Measurements from ENCODE around the gene HNRNPAB.

DNA sequence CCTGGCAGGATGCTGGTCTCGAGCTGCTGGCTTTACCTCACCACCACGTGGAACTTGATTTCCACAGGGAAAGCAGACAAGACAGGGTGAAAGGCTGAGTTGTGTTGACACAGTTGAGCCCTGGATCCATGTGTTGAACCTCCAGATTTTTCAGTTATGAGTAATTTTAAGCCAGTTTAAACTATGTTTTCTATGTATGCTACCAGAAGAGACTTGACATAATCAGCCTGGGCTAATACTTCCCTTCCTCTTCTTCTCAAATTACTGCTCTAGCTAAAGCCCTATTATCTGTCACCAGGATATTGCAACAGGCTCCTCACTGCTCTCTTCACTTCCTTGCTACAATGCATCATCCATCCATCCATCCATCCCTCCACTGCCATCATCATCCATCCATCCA lies 40.2 kb downstream of the HNRNPAB start:
- TF ChIP-seq, protein P1, sequence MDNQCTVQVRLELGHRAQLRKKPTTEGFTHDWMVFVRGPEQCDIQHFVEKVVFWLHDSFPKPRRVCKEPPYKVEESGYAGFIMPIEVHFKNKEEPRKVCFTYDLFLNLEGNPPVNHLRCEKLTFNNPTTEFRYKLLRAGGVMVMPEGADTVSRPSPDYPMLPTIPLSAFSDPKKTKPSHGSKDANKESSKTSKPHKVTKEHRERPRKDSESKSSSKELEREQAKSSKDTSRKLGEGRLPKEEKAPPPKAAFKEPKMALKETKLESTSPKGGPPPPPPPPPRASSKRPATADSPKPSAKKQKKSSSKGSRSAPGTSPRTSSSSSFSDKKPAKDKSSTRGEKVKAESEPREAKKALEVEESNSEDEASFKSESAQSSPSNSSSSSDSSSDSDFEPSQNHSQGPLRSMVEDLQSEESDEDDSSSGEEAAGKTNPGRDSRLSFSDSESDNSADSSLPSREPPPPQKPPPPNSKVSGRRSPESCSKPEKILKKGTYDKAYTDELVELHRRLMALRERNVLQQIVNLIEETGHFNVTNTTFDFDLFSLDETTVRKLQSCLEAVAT (IDR thresholded peaks at IDR 0.05), result no peak
- no peak for TF ChIP-seq EP300 (IDR thresholded peaks at IDR 0.05; ENCODE audit: low read length)
- no peak for TF ChIP-seq BRCA1 (IDR thresholded peaks at IDR 0.05)
- no peak for TF ChIP-seq BRCA1 (CRISPR knock-in tag; IDR thresholded peaks at IDR 0.05)
- TF ChIP-seq FOS (IDR thresholded peaks at IDR 0.05; ENCODE audit: extremely low read depth, insufficient read length), result no peak
- TF ChIP-seq CREB1 (IDR thresholded peaks at IDR 0.05), result no peak
- TF ChIP-seq CREB1 (CRISPR knock-in tag; IDR thresholded peaks at IDR 0.05), result no peak

Data from K562 (cell line).